A549 (cell line): ENCODE measurements around the gene ABCB11. TPM values are rescaled to one million over a fixed set of nuclear protein-coding genes. Genes with fewer than 3 reads are reported as not detected.

Experiments
- ATAC-seq, 2 experiments: fragments of 200-7000 bp in 1 of 2; fragments of >200 bp in 1 of 2; cut with Nextera tagmentation in 1 of 2; cut with Tn5 transposase in 1 of 2; 3 replicates each; pipeline versions ENCODE4 v1.8.0 to v1.9.1; 2018 to 2020; ENCODE audit warnings: mild to moderate bottlenecking in 1 of 2, moderate library complexity in 1 of 2
- CTCF ChIA-PET: fragments of 300-600 bp; sonication (Branson Sonifier 250); formaldehyde crosslinking; extraction: SDS; loops from one replicate; lab custom pipeline; 2021; ENCODE audit warnings: antibody characterized with exemption, inconsistent platforms; lab: Yijun Ruan, JAX
- POLR2A ChIA-PET: fragments of 350-600 bp; formaldehyde crosslinking; extraction: SDS; loops from one replicate; lab custom pipeline; 2021; ENCODE audit warnings: antibody characterized with exemption, inconsistent platforms; lab: Yijun Ruan, JAX
- DNase-seq, 2 experiments: peaks; one replicate each; pipeline versions ENCODE4 v3.0.0 to v3.0.0-alpha.2; 2011 to 2016; ENCODE audit warnings: low read depth in 1 of 2, low spot score in 1 of 2
- FAIRE-seq: peaks from 2 replicates; lab custom pipeline; 2011; peaks lifted over from hg19 to GRCh38; lab: Jason Lieb, UNC
- H3K27ac ChIP-seq, 2 experiments: fragments of >200 bp; sonication (Bioruptor Twin); formaldehyde crosslinking; 3 replicates each; pipeline ENCODE4 v1.5.1; 2016 to 2017
- H3K4me1 ChIP-seq: fragments of >200 bp; sonication (Bioruptor Twin); formaldehyde crosslinking; 3 replicates; pipeline ENCODE4 v1.6.1; 2016
- H3K4me2 ChIP-seq: fragments of >200 bp; sonication (Bioruptor Twin); formaldehyde crosslinking; 3 replicates; pipeline ENCODE4 v1.6.1; 2016
- H3K4me3 ChIP-seq: fragments of >200 bp; sonication (Bioruptor Twin); formaldehyde crosslinking; 3 replicates; pipeline ENCODE4 v1.5.1; 2016
- H3K9me3 ChIP-seq: fragments of >200 bp; sonication (Bioruptor Twin); formaldehyde crosslinking; 3 replicates; pipeline ENCODE4 v1.6.1; 2016
- CHD4 ChIP-seq: fragments of 200-600 bp; sonication (generic); IDR thresholded peaks from 2 replicates; pipeline ENCODE4 v1.6.1; 2016; ENCODE audit warnings: antibody characterized with exemption, mild to moderate bottlenecking, borderline replicate concordance
- EHF ChIP-seq: fragments of 250-450 bp; sonication (Bioruptor Pico); IDR thresholded peaks from 2 replicates; pipeline ENCODE4 v1.5.0; 2020; ENCODE audit warnings: mild to moderate bottlenecking
- EP300 ChIP-seq, 2 experiments: fragments of >200 bp; sonication (Bioruptor Twin); formaldehyde crosslinking; IDR thresholded peaks; 2 replicates in 1 of 2; 3 replicates in 1 of 2; pipeline ENCODE4 v1.6.1; 2016 to 2017
- ESRRA ChIP-seq: fragments of 150-350 bp; IDR thresholded peaks from 2 replicates; pipeline ENCODE4 v1.6.1; 2014; ENCODE audit warnings: mild to moderate bottlenecking, low read length, borderline replicate concordance
- GATA3 ChIP-seq: IDR thresholded peaks from 2 replicates; pipeline ENCODE4 v1.6.1; 2012; ENCODE audit warnings: borderline replicate concordance
- HDAC2 ChIP-seq: fragments of 200-600 bp; sonication (generic); IDR thresholded peaks from 2 replicates; pipeline ENCODE4 v1.6.1; 2016
- HEYL ChIP-seq: fragments of 250-450 bp; sonication (Bioruptor Pico); IDR thresholded peaks from 2 replicates; pipeline ENCODE4 v1.8.0; 2021; ENCODE audit warnings: mild to moderate bottlenecking, moderate library complexity
- JUN ChIP-seq, 2 experiments: fragments of >200 bp; sonication (Bioruptor Twin); formaldehyde crosslinking; IDR thresholded peaks; 2 replicates in 1 of 2; 3 replicates in 1 of 2; pipeline ENCODE4 v1.6.1; 2016 to 2017
- JUNB ChIP-seq: fragments of >200 bp; sonication (Bioruptor Twin); formaldehyde crosslinking; IDR thresholded peaks from 2 replicates; pipeline ENCODE4 v1.6.1; 2016
- MAFK ChIP-seq: fragments of 450-650 bp; IDR thresholded peaks from 2 replicates; pipeline ENCODE4 v1.6.1; 2014; ENCODE audit not compliant: partially characterized antibody
- MYC ChIP-seq: IDR thresholded peaks from 2 replicates; pipeline ENCODE4 v1.6.1; 2012; ENCODE audit warnings: mild to moderate bottlenecking, inconsistent platforms, low read length, improper control_type of control experiment, borderline replicate concordance
- NFE2L2 ChIP-seq: fragments of 150-350 bp; conservative IDR thresholded peaks from 2 replicates; pipeline ENCODE4 v1.6.1; 2014; ENCODE audit warnings: low read length
- NR3C1 ChIP-seq: fragments of >200 bp; sonication (Bioruptor Twin); formaldehyde crosslinking; IDR thresholded peaks from 3 replicates; pipeline ENCODE4 v1.6.1; 2017
- RNF2 ChIP-seq: fragments of 200-600 bp; sonication (generic); IDR thresholded peaks from 2 replicates; pipeline ENCODE4 v1.6.1; 2016; ENCODE audit warnings: low read depth, mild to moderate bottlenecking, antibody characterized with exemption, moderate library complexity, borderline replicate concordance
- ZC3H11A ChIP-seq: fragments of 450-650 bp; IDR thresholded peaks from 2 replicates; pipeline ENCODE4 v1.6.1; 2014; ENCODE audit warnings: antibody characterized with exemption, mild to moderate bottlenecking
- ZFP36 ChIP-seq: fragments of 450-650 bp; IDR thresholded peaks from 2 replicates; pipeline ENCODE4 v1.6.1; 2014; ENCODE audit warnings: borderline replicate concordance; ENCODE audit not compliant: partially characterized antibody
- WGBS: methylation state at CpG from one replicate; pipeline ENCODE4 v1.1.6; 2017; ENCODE audit errors: missing lambda C conversion rate; 5-methylcytosine and 5-hydroxymethylcytosine counted together
- polyA plus RNA-seq, 4 experiments: library from polyadenylated mRNA; depleted of rRNA in 3 of 4; stranded (reverse); fragments of >200 nt; fragmentation: RNase III in 1 of 4; extraction: RNeasy Plus Mini Kit Qiagen cat#74134 plus additional on column Dnase treatment in 1 of 4; gene quantifications; 2 replicates in 3 of 4; 3 replicates in 1 of 4; pipeline ENCODE4 v1.2.3, GENCODE V29; 2011 to 2017
- TF ChIP-seq, protein P1 (sequence below): fragments of 150-350 bp; IDR thresholded peaks from 2 replicates; pipeline ENCODE4 v1.6.1; 2014; ENCODE audit warnings: low read depth, mild to moderate bottlenecking, low read length
- TF ChIP-seq, protein P2 (sequence below): IDR thresholded peaks from 2 replicates; pipeline ENCODE4 v1.6.1; 2012; ENCODE audit warnings: low read depth, borderline replicate concordance
- TF ChIP-seq, protein P3 (sequence below): fragments of 450-650 bp; IDR thresholded peaks from 2 replicates; pipeline ENCODE4 v1.6.1; 2014; ENCODE audit warnings: antibody characterized with exemption
- TF ChIP-seq, protein P4 (sequence below): fragments of 200-600 bp; sonication (generic); IDR thresholded peaks from 2 replicates; pipeline ENCODE4 v1.6.1; 2016; ENCODE audit warnings: antibody characterized with exemption, mild to moderate bottlenecking, moderate library complexity

Gene ABCB11
- polyA plus RNA-seq, 2 of the 4 experiments (the other 2 are of a cell fraction), result not detected

DNA sequence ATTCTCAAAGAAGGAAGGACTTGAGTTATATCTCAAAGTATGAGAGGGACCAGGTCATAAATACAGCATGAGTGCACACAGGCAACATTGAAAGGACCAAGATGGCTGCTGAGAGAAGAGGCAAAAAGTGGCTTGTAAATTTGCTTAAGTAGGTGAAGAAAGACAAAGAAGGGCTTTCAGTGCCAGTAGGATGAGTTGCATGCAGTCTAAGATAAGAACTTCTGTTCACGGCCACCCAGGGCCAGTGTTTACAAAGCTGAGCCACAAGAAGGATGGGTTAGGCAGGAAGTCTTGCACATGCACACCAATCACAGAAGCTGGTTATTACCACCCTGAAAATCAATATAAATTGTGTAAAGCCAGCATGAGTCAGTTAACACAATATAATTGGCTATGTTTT is 3.1 kb upstream of the ABCB11 start:
- peak in 1 of 2 experiments; percentile 42 for DNase-seq
- Histone ChIP-seq H3K9me3 (no peaks in the 10 kb centered on the region), H3K4me3 (no peak overlapping the region), H3K4me2 (no peak overlapping the region), H3K4me1 (peaks cover 11% of the 10 kb centered on the region; the same call in 2 of the 3 replicates), H3K27ac (no peak overlapping the region)
- POLR2A ChIA-PET, result no interaction called here
- TF ChIP-seq MAFK, result no peak
- no peak for TF ChIP-seq HDAC2
- WGBS, result 17% methylated on average over 1 of the region's 1 CpG
- CTCF ChIA-PET, result interaction anchor here (3.3 kb wide), 1 partner anchor 75 kb away, joined by 12 read pairs; no protein-coding TSS in a partner anchor
- ATAC-seq, result 0 out of 6 replicates have a peak, but pooled peaks of 1 of the 2 experiments have one; percentile 39
- FAIRE-seq, result no peak

DNA sequence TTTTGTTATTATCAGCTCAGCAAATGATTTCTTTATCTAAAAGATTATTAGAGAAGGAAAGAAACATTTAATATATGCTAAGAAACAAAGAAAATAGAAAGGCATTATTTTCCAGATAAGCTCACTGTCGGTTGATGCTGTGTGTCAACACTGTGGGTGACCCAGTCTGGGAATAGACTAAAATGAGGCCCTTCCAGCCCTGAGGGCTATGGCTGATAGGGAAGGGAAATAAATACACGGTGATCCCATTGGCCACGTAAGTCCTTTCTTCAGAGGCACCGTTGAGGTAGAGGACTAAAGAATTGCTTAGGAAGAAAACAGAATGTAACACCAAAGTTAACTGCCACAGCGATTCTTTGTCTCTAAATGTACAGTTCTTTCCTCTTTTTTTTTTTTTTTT is 1.8 kb downstream of the ABCB11 start:
- no peak for FAIRE-seq
- POLR2A ChIA-PET, result no interaction called here
- no peak overlapping the region for H3K4me3 ChIP-seq
- TF ChIP-seq ZFP36 (no peak), RNF2 (no peak), EHF (CRISPR knock-in tag) (no peak), NR3C1 (no peak), EP300 (IDR thresholded peaks at IDR 0.05) (no peak), JUN (IDR thresholded peaks at IDR 0.05) (no peak), HEYL (CRISPR knock-in tag) (no peak), CHD4 (no peak), MYC (no peak)
- TF ChIP-seq, protein P1, sequence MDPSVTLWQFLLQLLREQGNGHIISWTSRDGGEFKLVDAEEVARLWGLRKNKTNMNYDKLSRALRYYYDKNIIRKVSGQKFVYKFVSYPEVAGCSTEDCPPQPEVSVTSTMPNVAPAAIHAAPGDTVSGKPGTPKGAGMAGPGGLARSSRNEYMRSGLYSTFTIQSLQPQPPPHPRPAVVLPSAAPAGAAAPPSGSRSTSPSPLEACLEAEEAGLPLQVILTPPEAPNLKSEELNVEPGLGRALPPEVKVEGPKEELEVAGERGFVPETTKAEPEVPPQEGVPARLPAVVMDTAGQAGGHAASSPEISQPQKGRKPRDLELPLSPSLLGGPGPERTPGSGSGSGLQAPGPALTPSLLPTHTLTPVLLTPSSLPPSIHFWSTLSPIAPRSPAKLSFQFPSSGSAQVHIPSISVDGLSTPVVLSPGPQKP, result no peak
- TF ChIP-seq, protein P2, sequence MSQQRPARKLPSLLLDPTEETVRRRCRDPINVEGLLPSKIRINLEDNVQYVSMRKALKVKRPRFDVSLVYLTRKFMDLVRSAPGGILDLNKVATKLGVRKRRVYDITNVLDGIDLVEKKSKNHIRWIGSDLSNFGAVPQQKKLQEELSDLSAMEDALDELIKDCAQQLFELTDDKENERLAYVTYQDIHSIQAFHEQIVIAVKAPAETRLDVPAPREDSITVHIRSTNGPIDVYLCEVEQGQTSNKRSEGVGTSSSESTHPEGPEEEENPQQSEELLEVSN, result no peak
- TF ChIP-seq, protein P3, sequence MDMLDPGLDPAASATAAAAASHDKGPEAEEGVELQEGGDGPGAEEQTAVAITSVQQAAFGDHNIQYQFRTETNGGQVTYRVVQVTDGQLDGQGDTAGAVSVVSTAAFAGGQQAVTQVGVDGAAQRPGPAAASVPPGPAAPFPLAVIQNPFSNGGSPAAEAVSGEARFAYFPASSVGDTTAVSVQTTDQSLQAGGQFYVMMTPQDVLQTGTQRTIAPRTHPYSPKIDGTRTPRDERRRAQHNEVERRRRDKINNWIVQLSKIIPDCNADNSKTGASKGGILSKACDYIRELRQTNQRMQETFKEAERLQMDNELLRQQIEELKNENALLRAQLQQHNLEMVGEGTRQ, result no peak
- TF ChIP-seq, protein P4, sequence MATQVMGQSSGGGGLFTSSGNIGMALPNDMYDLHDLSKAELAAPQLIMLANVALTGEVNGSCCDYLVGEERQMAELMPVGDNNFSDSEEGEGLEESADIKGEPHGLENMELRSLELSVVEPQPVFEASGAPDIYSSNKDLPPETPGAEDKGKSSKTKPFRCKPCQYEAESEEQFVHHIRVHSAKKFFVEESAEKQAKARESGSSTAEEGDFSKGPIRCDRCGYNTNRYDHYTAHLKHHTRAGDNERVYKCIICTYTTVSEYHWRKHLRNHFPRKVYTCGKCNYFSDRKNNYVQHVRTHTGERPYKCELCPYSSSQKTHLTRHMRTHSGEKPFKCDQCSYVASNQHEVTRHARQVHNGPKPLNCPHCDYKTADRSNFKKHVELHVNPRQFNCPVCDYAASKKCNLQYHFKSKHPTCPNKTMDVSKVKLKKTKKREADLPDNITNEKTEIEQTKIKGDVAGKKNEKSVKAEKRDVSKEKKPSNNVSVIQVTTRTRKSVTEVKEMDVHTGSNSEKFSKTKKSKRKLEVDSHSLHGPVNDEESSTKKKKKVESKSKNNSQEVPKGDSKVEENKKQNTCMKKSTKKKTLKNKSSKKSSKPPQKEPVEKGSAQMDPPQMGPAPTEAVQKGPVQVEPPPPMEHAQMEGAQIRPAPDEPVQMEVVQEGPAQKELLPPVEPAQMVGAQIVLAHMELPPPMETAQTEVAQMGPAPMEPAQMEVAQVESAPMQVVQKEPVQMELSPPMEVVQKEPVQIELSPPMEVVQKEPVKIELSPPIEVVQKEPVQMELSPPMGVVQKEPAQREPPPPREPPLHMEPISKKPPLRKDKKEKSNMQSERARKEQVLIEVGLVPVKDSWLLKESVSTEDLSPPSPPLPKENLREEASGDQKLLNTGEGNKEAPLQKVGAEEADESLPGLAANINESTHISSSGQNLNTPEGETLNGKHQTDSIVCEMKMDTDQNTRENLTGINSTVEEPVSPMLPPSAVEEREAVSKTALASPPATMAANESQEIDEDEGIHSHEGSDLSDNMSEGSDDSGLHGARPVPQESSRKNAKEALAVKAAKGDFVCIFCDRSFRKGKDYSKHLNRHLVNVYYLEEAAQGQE, result no peak
- no peak for DNase-seq
- CTCF ChIA-PET, result no interaction called here
- ATAC-seq, result no peak
- WGBS, result 57% methylated on average over 5 of the region's 5 CpGs
- no peak overlapping the region for H3K27ac ChIP-seq
- H3K9me3 ChIP-seq, result no peaks in the 10 kb centered on the region
- H3K4me1 ChIP-seq, result peaks cover 8% of the 10 kb centered on the region; the same call in 1 of the 3 replicates
- H3K4me2 ChIP-seq, result no peak overlapping the region

DNA sequence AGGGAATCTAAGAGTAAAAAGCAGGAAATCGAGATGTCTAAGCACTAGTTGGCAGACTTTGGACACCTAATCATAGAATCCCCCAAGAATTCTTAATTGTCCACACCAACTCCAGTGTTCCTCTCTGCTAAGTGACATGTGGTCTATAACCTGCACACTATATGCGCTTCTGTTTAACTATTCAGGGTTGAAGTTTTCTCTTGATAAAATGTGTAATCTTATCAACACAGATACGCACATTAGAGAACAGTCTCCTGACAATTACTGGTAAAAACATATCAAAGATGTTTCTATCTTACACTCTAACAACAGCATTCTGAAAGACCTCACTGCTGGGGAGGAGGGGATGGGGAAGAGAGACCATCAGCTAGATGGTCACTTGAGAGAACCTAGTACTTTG is 3.9 kb downstream of the ABCB11 start:
- ChIA-PET POLR2A (no interaction called here), CTCF (no interaction called here)
- ATAC-seq (no peak), FAIRE-seq (no peak), DNase-seq (no peak)
- H3K4me3 ChIP-seq, result no peak overlapping the region
- H3K9me3 ChIP-seq, result no peaks in the 10 kb centered on the region
- TF ChIP-seq ESRRA (no peak), GATA3 (no peak), ZC3H11A (no peak), JUNB (no peak), NFE2L2 (no peak)
- TF ChIP-seq, protein P3, result no peak
- WGBS, result 71% methylated on average over 3 of the region's 3 CpGs
- H3K27ac ChIP-seq, result no peak overlapping the region; a peak in 1 of 6 replicates
- peaks cover 8% of the 10 kb centered on the region; the same call in 1 of the 3 replicates for H3K4me1 ChIP-seq
- no peak overlapping the region for H3K4me2 ChIP-seq
